Spinal cord (tissue), 10 donors: ENCODE measurements around the gene PITRM1. TPM values are rescaled to one million over a fixed set of nuclear protein-coding genes. Genes with fewer than 3 reads are reported as not detected.

Source experiments
- DNase-seq, 6 donors: peaks; one replicate each; pipeline versions ENCODE4 v3.0.0 to v3.0.0-alpha.2; 2013 to 2015; ENCODE audit warnings: low spot score in 6 of 6, low read depth in 4 of 6
- H3K27ac ChIP-seq: one replicate; pipeline ENCODE4 v1.5.1; 2013; ENCODE audit warnings: low read depth, low read length, control low read depth
- H3K27me3 ChIP-seq: one replicate; pipeline ENCODE4 v1.6.1; 2013; ENCODE audit warnings: low read length; ENCODE audit not compliant: control insufficient read depth, insufficient read depth
- H3K36me3 ChIP-seq: one replicate; pipeline ENCODE4 v1.6.1; 2013; ENCODE audit warnings: low read length; ENCODE audit not compliant: control insufficient read depth, insufficient read depth
- H3K4me1 ChIP-seq: one replicate; pipeline ENCODE4 v1.6.1; 2013; ENCODE audit warnings: low read length; ENCODE audit not compliant: control insufficient read depth, insufficient read depth
- H3K4me3 ChIP-seq: one replicate; pipeline ENCODE4 v1.5.1; 2013; ENCODE audit warnings: low read depth, low read length, control low read depth
- H3K9me3 ChIP-seq: one replicate; pipeline ENCODE4 v1.6.1; 2013; ENCODE audit warnings: low read length; ENCODE audit not compliant: control insufficient read depth, insufficient read depth
- WGBS: methylation state at CpG from one replicate; pipeline ENCODE4 v1.1.5; 2013; ENCODE audit warnings: missing lambda C conversion rate; ENCODE audit not compliant: insufficient coverage; 5-methylcytosine and 5-hydroxymethylcytosine counted together
- polyA plus RNA-seq, 2 donors: library from polyadenylated mRNA; unstranded; fragments of 120-200 nt; gene quantifications; one replicate each; pipeline ENCODE4 v1.2.1, GENCODE V29; 2013; ENCODE audit not compliant: insufficient read length in 2 of 2
- total RNA-seq, 2 donors: library from RNA; depleted of rRNA in 1 of 2; stranded (reverse); fragments of 120-200 nt in 1 of 2; fragments of >200 nt in 1 of 2; gene quantifications; one replicate each; pipeline versions ENCODE4 v1.2.3 to v1.2.4, GENCODE V29; 2013 to 2014
- donor health status: healthy.

Gene PITRM1
- total and polyA plus RNA-seq, 4 donors, result 60.0 to 103 (median 80.3) TPM

- Histone ChIP-seq H3K36me3 (peaks cover 82% of the 10 kb centered on the region), H3K4me3 (no peak overlapping the region), H3K9me3 (no peaks in the 10 kb centered on the region), H3K4me1 (peaks cover 12% of the 10 kb centered on the region), H3K27ac (no peak overlapping the region), H3K27me3 (no peaks in the 10 kb centered on the region)
- WGBS, result 83% methylated on average over 7 of the region's 10 CpGs
- no peak for DNase-seq
Measured at GRCh38 chr10:3127921-3128320, 44.7 kb downstream of the PITRM1 start.

GRCh38 chr10:3126741-3127346 is 45.7 kb downstream of the PITRM1 start:
- WGBS, result 31% methylated on average over 25 of the region's 25 CpGs
- H3K27me3 ChIP-seq, result no peaks in the 10 kb centered on the region
- H3K36me3 ChIP-seq, result peaks cover 82% of the 10 kb centered on the region
- peak in 2 of 6 donors; percentile 32 to 82 for DNase-seq
- no peaks in the 10 kb centered on the region for H3K9me3 ChIP-seq
- no peak overlapping the region for H3K4me3 ChIP-seq
- H3K27ac ChIP-seq, result no peak overlapping the region
- H3K4me1 ChIP-seq, result peaks cover 12% of the 10 kb centered on the region

- 81% methylated on average over 14 of the region's 15 CpGs for WGBS
- peaks cover 12% of the 10 kb centered on the region for H3K4me1 ChIP-seq
- no peaks in the 10 kb centered on the region for H3K9me3 ChIP-seq
- H3K36me3 ChIP-seq, result peaks cover 81% of the 10 kb centered on the region
- no peak for DNase-seq
- H3K4me3 ChIP-seq, result no peak overlapping the region
- no peaks in the 10 kb centered on the region for H3K27me3 ChIP-seq
- no peak overlapping the region for H3K27ac ChIP-seq
Measured at GRCh38 chr10:3126249-3126648, 46.3 kb downstream of the PITRM1 start.

- Histone ChIP-seq H3K4me1 (peaks cover 12% of the 10 kb centered on the region), H3K27me3 (no peaks in the 10 kb centered on the region), H3K4me3 (no peak overlapping the region), H3K36me3 (peaks cover 80% of the 10 kb centered on the region), H3K9me3 (no peaks in the 10 kb centered on the region), H3K27ac (no peak overlapping the region)
- 93% methylated on average over 24 of the region's 24 CpGs for WGBS
- DNase-seq, result no peak
Measured at GRCh38 chr10:3125527-3126170, 46.9 kb downstream of the PITRM1 start.

GRCh38 chr10:3124412-3125175 is 48.0 kb downstream of the PITRM1 start:
- Histone ChIP-seq H3K9me3 (no peaks in the 10 kb centered on the region), H3K27ac (no peak overlapping the region), H3K4me1 (peaks cover 12% of the 10 kb centered on the region), H3K4me3 (no peak overlapping the region), H3K27me3 (no peaks in the 10 kb centered on the region), H3K36me3 (peaks cover 77% of the 10 kb centered on the region)
- WGBS, result 93% methylated on average over 39 of the region's 40 CpGs
- DNase-seq, result no peak

GRCh38 chr10:3123571-3124411 is 48.8 kb downstream of the PITRM1 start:
- Histone ChIP-seq H3K27me3 (no peaks in the 10 kb centered on the region), H3K36me3 (peaks cover 72% of the 10 kb centered on the region), H3K27ac (no peak overlapping the region), H3K4me1 (peaks cover 12% of the 10 kb centered on the region), H3K9me3 (no peaks in the 10 kb centered on the region), H3K4me3 (no peak overlapping the region)
- DNase-seq, result no peak
- 84% methylated on average over 27 of the region's 32 CpGs for WGBS

GRCh38 chr10:3122486-3123205 is 49.9 kb downstream of the PITRM1 start:
- Histone ChIP-seq H3K4me3 (no peak overlapping the region), H3K9me3 (no peaks in the 10 kb centered on the region), H3K27me3 (no peaks in the 10 kb centered on the region), H3K36me3 (peaks cover 67% of the 10 kb centered on the region), H3K27ac (no peak overlapping the region), H3K4me1 (peaks cover 12% of the 10 kb centered on the region)
- 95% methylated on average over 27 of the region's 27 CpGs for WGBS
- DNase-seq, result no peak

GRCh38 chr10:3122034-3122433 is 50.5 kb downstream of the PITRM1 start:
- Histone ChIP-seq H3K9me3 (no peaks in the 10 kb centered on the region), H3K4me3 (no peak overlapping the region), H3K4me1 (peaks cover 9% of the 10 kb centered on the region), H3K36me3 (peaks cover 72% of the 10 kb centered on the region), H3K27me3 (no peaks in the 10 kb centered on the region), H3K27ac (no peak overlapping the region)
- 89% methylated on average over 14 of the region's 14 CpGs for WGBS
- no peak for DNase-seq
